Kidney epithelial cell (primary cell): ENCODE measurements around the gene WASHC4. TPM values are rescaled to one million over a fixed set of nuclear protein-coding genes. Genes with fewer than 3 reads are reported as not detected.
"Not testable (repeated sequence)": the region's sequence is repeated elsewhere in the genome, so short reads cannot be mapped to it uniquely, and the experiment has no call there.

Source experiments
- DNase-seq: peaks from one replicate; pipeline ENCODE4 v3.0.0-alpha.2; 2010; ENCODE audit warnings: low read depth
- H3K27me3 ChIP-seq: 2 replicates; pipeline ENCODE4 v1.6.0; 2011; ENCODE audit warnings: low read length; ENCODE audit not compliant: control insufficient read depth, insufficient read depth
- H3K36me3 ChIP-seq: 2 replicates; pipeline ENCODE4 v1.5.1; 2011; ENCODE audit warnings: low read length; ENCODE audit not compliant: control insufficient read depth, insufficient read depth
- H3K4me3 ChIP-seq: 2 replicates; pipeline ENCODE4 v1.5.1; 2011; ENCODE audit warnings: low read depth, mild to moderate bottlenecking, control low read depth, low read length
- CTCF ChIP-seq: IDR thresholded peaks from 2 replicates; pipeline ENCODE4 v1.5.1; 2011; ENCODE audit warnings: mild to moderate bottlenecking, moderate library complexity, low read length, control low read depth, inconsistent platforms; ENCODE audit not compliant: insufficient read depth, poor library complexity, severe bottlenecking
- total RNA-seq: library from RNA; depleted of rRNA; stranded (reverse); fragments of >200 nt; gene quantifications from 2 replicates; pipeline ENCODE4 v1.2.3, GENCODE V29; 2015

Gene WASHC4
- total RNA-seq, 1 donor from 2014 or later = 61.4 TPM

- DNase-seq = no peak
- TF ChIP-seq CTCF = no peak
- Histone ChIP-seq H3K4me3 (no peak overlapping the region), H3K36me3 (no peaks in the 10 kb centered on the region), H3K27me3 (peaks cover 8% of the 10 kb centered on the region)
Observed at GRCh38 chr12:105089817-105090216, 17.7 kb upstream of the WASHC4 start.

- Histone ChIP-seq H3K27me3 (peaks cover 8% of the 10 kb centered on the region), H3K36me3 (no peaks in the 10 kb centered on the region), H3K4me3 (no peak overlapping the region)
- no peak for DNase-seq
- TF ChIP-seq CTCF = no peak
Observed at GRCh38 chr12:105090361-105090760, 17.2 kb upstream of the WASHC4 start.

GRCh38 chr12:105091476-105092206 is 15.9 kb upstream of the WASHC4 start:
- no peaks in the 10 kb centered on the region for H3K36me3 ChIP-seq
- TF ChIP-seq CTCF = no peak
- H3K27me3 ChIP-seq = peaks cover 8% of the 10 kb centered on the region
- DNase-seq = no peak
- H3K4me3 ChIP-seq = no peak overlapping the region

GRCh38 chr12:105092336-105092735 is 15.2 kb upstream of the WASHC4 start:
- no peak for DNase-seq
- H3K27me3 ChIP-seq = peaks cover 8% of the 10 kb centered on the region
- no peak overlapping the region for H3K4me3 ChIP-seq
- H3K36me3 ChIP-seq = no peaks in the 10 kb centered on the region
- TF ChIP-seq CTCF = no peak

- not testable (repeated sequence) for H3K36me3 ChIP-seq, H3K4me3 ChIP-seq, DNase-seq, H3K27me3 ChIP-seq
Observed at GRCh38 chr12:105095338-105095737, 12.2 kb upstream of the WASHC4 start.

GRCh38 chr12:105099356-105099755 is 8.2 kb upstream of the WASHC4 start:
- TF ChIP-seq CTCF = no peak
- Histone ChIP-seq H3K36me3 (no peaks in the 10 kb centered on the region), H3K27me3 (no peaks in the 10 kb centered on the region), H3K4me3 (no peak overlapping the region)
- no peak for DNase-seq
